SK-N-SH treated with all-trans-retinoic acid at 6 μM for 48 hours (cell line): Measurements from ENCODE around the gene POU2F3.

ENCODE experiments used
- ATAC-seq: fragments of 200-7000 bp; cut with Tn5 transposase; 3 replicates; pipeline ENCODE4 v1.9.1; 2020; ENCODE audit warnings: mild to moderate bottlenecking, moderate library complexity
- ARNTL ChIP-seq: fragments of 450-650 bp; formaldehyde crosslinking; IDR thresholded peaks from 2 replicates; pipeline ENCODE4 v1.5.0; 2020; ENCODE audit warnings: low read depth, mild to moderate bottlenecking, moderate library complexity, borderline replicate concordance
- BACH2 ChIP-seq: fragments of 250-450 bp; sonication (Bioruptor Pico); IDR thresholded peaks from 2 replicates; pipeline ENCODE4 v1.9.0; 2021; ENCODE audit warnings: mild to moderate bottlenecking, borderline replicate concordance
- CSDC2 ChIP-seq: fragments of 250-450 bp; sonication (Bioruptor Pico); IDR thresholded peaks from 2 replicates; pipeline ENCODE4 v1.5.0; 2020; ENCODE audit warnings: mild to moderate bottlenecking, moderate library complexity
- CSRNP3 ChIP-seq: fragments of 250-450 bp; sonication (Bioruptor Pico); IDR thresholded peaks from 2 replicates; pipeline ENCODE4 v1.5.1; 2021; ENCODE audit warnings: mild to moderate bottlenecking, moderate library complexity
- ESRRG ChIP-seq: fragments of 250-450 bp; sonication (Bioruptor Pico); IDR thresholded peaks from 2 replicates; pipeline ENCODE4 v1.6.1; 2021; ENCODE audit warnings: mild to moderate bottlenecking
- GLIS3 ChIP-seq: fragments of 250-450 bp; sonication (Bioruptor Pico); IDR thresholded peaks from 2 replicates; pipeline ENCODE4 v1.5.0; 2020; ENCODE audit warnings: mild to moderate bottlenecking, moderate library complexity
- ISL1 ChIP-seq: fragments of 250-450 bp; sonication (Bioruptor Pico); IDR thresholded peaks from 2 replicates; pipeline ENCODE4 v2.1.2; 2022; ENCODE audit warnings: mild to moderate bottlenecking, moderate library complexity
- PPARA ChIP-seq: fragments of 250-450 bp; sonication (Bioruptor Pico); IDR thresholded peaks from 2 replicates; pipeline ENCODE4 v1.5.0; 2020; ENCODE audit warnings: mild to moderate bottlenecking, borderline replicate concordance
- RARB ChIP-seq: fragments of 250-450 bp; sonication (Bioruptor Pico); IDR thresholded peaks from 2 replicates; pipeline ENCODE4 v1.8.0; 2021; ENCODE audit warnings: mild to moderate bottlenecking, moderate library complexity
- SNAI2 ChIP-seq: fragments of 250-450 bp; sonication (Bioruptor Pico); IDR thresholded peaks from 2 replicates; pipeline ENCODE4 v1.5.0; 2020; ENCODE audit warnings: mild to moderate bottlenecking, moderate library complexity
- TCF4 ChIP-seq: fragments of 250-450 bp; sonication (Bioruptor Pico); IDR thresholded peaks from 2 replicates; pipeline ENCODE4 v1.8.0; 2021; ENCODE audit warnings: mild to moderate bottlenecking, moderate library complexity, borderline replicate concordance
- TOX ChIP-seq: fragments of 250-450 bp; sonication (Bioruptor Pico); IDR thresholded peaks from 2 replicates; pipeline ENCODE4 v1.8.0; 2021; ENCODE audit warnings: mild to moderate bottlenecking, moderate library complexity, borderline replicate concordance
- ZC3H10 ChIP-seq: fragments of 250-450 bp; sonication (Bioruptor Pico); IDR thresholded peaks from 2 replicates; pipeline ENCODE4 v1.5.1; 2021; ENCODE audit warnings: mild to moderate bottlenecking, moderate library complexity
- ZFP3 ChIP-seq: fragments of 250-450 bp; sonication (Bioruptor Pico); IDR thresholded peaks from 2 replicates; pipeline ENCODE4 v1.5.0; 2020; ENCODE audit warnings: mild to moderate bottlenecking, moderate library complexity
- ZFP30 ChIP-seq: fragments of 450-650 bp; formaldehyde crosslinking; IDR thresholded peaks from 2 replicates; pipeline ENCODE4 v1.5.0; 2022; ENCODE audit warnings: mild to moderate bottlenecking, moderate library complexity
- ZNF565 ChIP-seq: fragments of 450-650 bp; formaldehyde crosslinking; conservative IDR thresholded peaks from 2 replicates; pipeline ENCODE4 v1.5.0; 2020; ENCODE audit warnings: low read depth, mild to moderate bottlenecking, moderate library complexity
- ZNF70 ChIP-seq: fragments of 450-650 bp; formaldehyde crosslinking; IDR thresholded peaks from 2 replicates; pipeline ENCODE4 v1.5.0; 2020; ENCODE audit warnings: mild to moderate bottlenecking, moderate library complexity
- ZNF8 ChIP-seq: fragments of 450-650 bp; formaldehyde crosslinking; IDR thresholded peaks from 2 replicates; pipeline ENCODE4 v1.5.0; 2020; ENCODE audit warnings: mild to moderate bottlenecking, moderate library complexity
- TF ChIP-seq, protein P1 (sequence below): fragments of 250-450 bp; sonication (Bioruptor Pico); IDR thresholded peaks from 2 replicates; pipeline ENCODE4 v1.8.0; 2020; ENCODE audit warnings: mild to moderate bottlenecking, moderate library complexity, borderline replicate concordance
- TF ChIP-seq, protein P2 (sequence below): fragments of 250-450 bp; sonication (Bioruptor Pico); IDR thresholded peaks from 2 replicates; pipeline ENCODE4 v1.5.0; 2020; ENCODE audit warnings: mild to moderate bottlenecking, moderate library complexity
- TF ChIP-seq, protein P3 (sequence below): fragments of 250-450 bp; sonication (Bioruptor Pico); IDR thresholded peaks from 2 replicates; pipeline ENCODE4 v1.5.1; 2020; ENCODE audit warnings: low read depth, mild to moderate bottlenecking, moderate library complexity
- TF ChIP-seq, protein P4 (sequence below): fragments of 250-450 bp; sonication (Bioruptor Pico); IDR thresholded peaks from 2 replicates; pipeline ENCODE4 v1.8.0; 2021; ENCODE audit warnings: low read depth, mild to moderate bottlenecking, moderate library complexity, borderline replicate concordance

POU2F3 gene

DNA sequence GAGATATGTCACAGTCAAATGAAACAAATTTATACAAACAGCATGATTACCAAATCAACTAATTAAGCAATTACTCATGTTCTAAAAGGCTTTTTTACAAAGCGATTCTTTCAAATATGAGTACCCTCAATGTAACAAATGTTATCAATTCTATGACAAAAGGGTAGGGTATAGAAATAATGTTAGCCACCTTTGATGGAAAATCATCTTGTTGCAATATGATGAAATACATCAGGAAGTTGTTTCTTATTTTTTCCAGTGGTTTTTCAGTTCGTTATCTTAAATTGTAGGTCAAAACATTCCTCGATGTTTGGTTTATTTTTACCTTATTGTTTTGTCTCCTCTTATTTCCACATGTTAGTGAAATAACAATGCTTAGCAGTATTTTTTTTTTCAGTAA lies 102.7 kb downstream of the POU2F3 start:
- ATAC-seq: no peak
- TF ChIP-seq, protein P1, sequence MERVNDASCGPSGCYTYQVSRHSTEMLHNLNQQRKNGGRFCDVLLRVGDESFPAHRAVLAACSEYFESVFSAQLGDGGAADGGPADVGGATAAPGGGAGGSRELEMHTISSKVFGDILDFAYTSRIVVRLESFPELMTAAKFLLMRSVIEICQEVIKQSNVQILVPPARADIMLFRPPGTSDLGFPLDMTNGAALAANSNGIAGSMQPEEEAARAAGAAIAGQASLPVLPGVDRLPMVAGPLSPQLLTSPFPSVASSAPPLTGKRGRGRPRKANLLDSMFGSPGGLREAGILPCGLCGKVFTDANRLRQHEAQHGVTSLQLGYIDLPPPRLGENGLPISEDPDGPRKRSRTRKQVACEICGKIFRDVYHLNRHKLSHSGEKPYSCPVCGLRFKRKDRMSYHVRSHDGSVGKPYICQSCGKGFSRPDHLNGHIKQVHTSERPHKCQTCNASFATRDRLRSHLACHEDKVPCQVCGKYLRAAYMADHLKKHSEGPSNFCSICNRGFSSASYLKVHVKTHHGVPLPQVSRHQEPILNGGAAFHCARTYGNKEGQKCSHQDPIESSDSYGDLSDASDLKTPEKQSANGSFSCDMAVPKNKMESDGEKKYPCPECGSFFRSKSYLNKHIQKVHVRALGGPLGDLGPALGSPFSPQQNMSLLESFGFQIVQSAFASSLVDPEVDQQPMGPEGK (CRISPR knock-in tag): no peak
- TF ChIP-seq CSDC2 (CRISPR knock-in tag) (no peak), PPARA (CRISPR knock-in tag) (no peak), RARB (CRISPR knock-in tag) (no peak), TCF4 (CRISPR knock-in tag) (no peak), ZC3H10 (CRISPR knock-in tag) (no peak), CSRNP3 (no peak), ISL1 (CRISPR knock-in tag) (no peak), SNAI2 (CRISPR knock-in tag) (no peak), TOX (CRISPR knock-in tag) (no peak), ZNF8 (no peak), ARNTL (CRISPR knock-in tag) (no peak), ZNF70 (CRISPR knock-in tag) (no peak), ZNF565 (CRISPR knock-in tag) (no peak), ZFP30 (no peak), BACH2 (CRISPR knock-in tag) (no peak)
- TF ChIP-seq, protein P2, sequence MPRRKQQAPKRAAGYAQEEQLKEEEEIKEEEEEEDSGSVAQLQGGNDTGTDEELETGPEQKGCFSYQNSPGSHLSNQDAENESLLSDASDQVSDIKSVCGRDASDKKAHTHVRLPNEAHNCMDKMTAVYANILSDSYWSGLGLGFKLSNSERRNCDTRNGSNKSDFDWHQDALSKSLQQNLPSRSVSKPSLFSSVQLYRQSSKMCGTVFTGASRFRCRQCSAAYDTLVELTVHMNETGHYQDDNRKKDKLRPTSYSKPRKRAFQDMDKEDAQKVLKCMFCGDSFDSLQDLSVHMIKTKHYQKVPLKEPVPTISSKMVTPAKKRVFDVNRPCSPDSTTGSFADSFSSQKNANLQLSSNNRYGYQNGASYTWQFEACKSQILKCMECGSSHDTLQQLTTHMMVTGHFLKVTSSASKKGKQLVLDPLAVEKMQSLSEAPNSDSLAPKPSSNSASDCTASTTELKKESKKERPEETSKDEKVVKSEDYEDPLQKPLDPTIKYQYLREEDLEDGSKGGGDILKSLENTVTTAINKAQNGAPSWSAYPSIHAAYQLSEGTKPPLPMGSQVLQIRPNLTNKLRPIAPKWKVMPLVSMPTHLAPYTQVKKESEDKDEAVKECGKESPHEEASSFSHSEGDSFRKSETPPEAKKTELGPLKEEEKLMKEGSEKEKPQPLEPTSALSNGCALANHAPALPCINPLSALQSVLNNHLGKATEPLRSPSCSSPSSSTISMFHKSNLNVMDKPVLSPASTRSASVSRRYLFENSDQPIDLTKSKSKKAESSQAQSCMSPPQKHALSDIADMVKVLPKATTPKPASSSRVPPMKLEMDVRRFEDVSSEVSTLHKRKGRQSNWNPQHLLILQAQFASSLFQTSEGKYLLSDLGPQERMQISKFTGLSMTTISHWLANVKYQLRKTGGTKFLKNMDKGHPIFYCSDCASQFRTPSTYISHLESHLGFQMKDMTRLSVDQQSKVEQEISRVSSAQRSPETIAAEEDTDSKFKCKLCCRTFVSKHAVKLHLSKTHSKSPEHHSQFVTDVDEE: no peak
- TF ChIP-seq, protein P3, sequence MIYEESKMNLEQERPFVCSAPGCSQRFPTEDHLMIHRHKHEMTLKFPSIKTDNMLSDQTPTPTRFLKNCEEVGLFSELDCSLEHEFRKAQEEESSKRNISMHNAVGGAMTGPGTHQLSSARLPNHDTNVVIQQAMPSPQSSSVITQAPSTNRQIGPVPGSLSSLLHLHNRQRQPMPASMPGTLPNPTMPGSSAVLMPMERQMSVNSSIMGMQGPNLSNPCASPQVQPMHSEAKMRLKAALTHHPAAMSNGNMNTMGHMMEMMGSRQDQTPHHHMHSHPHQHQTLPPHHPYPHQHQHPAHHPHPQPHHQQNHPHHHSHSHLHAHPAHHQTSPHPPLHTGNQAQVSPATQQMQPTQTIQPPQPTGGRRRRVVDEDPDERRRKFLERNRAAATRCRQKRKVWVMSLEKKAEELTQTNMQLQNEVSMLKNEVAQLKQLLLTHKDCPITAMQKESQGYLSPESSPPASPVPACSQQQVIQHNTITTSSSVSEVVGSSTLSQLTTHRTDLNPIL (CRISPR knock-in tag): no peak

GRCh38 chr11:120343429-120343828 lies 103.5 kb downstream of the POU2F3 start:
- ATAC-seq: no peak
- TF ChIP-seq ZFP3 (CRISPR knock-in tag) (no peak), BACH2 (CRISPR knock-in tag) (no peak), PPARA (CRISPR knock-in tag) (no peak), ZNF8 (no peak), GLIS3 (CRISPR knock-in tag) (no peak)

DNA sequence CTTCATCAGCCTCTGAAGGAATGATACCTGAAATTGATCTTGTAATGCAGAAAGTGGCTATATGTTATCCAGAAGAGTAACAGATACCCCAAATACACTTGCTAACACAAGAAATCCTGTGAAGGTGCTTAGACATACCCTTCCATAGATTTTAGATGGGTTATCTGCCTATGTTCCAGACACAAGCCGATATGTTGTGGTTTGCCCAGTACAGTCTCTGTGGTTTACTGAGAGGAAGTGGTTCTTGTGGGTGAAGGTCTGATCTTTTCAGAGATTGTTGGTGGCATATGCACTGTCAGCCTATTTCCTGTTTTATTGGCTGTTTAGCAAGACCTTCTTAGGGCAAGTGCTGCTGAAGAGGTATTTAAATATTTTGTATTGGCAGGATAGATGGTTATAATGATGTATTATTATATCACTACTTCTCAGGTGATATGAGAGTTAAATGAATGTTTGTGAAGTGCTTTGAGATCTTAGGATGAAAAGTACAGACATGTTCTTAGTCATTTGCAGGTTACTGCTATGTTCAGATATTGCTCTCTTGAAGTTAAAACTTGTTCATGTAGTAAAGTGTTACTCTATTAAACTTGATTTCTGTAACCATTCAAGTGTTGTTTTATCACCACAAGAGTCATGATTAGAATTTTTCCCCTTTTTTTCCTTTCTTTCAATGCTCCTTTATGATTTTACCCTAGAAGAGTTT lies 104.5 kb downstream of the POU2F3 start:
- peak; percentile 53 for ATAC-seq
- TF ChIP-seq, protein P3 (CRISPR knock-in tag): no peak
- TF ChIP-seq TOX (CRISPR knock-in tag) (no peak), ZNF8 (no peak), ZNF565 (CRISPR knock-in tag) (no peak), SNAI2 (CRISPR knock-in tag) (no peak), ESRRG (CRISPR knock-in tag) (no peak), ZNF70 (CRISPR knock-in tag) (no peak), BACH2 (CRISPR knock-in tag) (no peak), ZC3H10 (CRISPR knock-in tag) (no peak), TCF4 (CRISPR knock-in tag) (no peak), CSDC2 (CRISPR knock-in tag) (no peak), ZFP3 (CRISPR knock-in tag) (no peak), PPARA (CRISPR knock-in tag) (no peak), CSRNP3 (no peak)
- TF ChIP-seq, protein P4, sequence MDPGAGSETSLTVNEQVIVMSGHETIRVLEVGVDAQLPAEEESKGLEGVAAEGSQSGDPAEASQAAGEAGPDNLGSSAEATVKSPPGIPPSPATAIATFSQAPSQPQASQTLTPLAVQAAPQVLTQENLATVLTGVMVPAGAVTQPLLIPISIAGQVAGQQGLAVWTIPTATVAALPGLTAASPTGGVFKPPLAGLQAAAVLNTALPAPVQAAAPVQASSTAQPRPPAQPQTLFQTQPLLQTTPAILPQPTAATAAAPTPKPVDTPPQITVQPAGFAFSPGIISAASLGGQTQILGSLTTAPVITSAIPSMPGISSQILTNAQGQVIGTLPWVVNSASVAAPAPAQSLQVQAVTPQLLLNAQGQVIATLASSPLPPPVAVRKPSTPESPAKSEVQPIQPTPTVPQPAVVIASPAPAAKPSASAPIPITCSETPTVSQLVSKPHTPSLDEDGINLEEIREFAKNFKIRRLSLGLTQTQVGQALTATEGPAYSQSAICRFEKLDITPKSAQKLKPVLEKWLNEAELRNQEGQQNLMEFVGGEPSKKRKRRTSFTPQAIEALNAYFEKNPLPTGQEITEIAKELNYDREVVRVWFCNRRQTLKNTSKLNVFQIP (CRISPR knock-in tag): no peak
- TF ChIP-seq, protein P1 (CRISPR knock-in tag): no peak
